HG03432 (cell line): ENCODE measurements around the gene SEPSECS.

Source experiments
- ATAC-seq: cut with Tn5 transposase; IDR thresholded peaks from one replicate; pipeline ENCODE4 v1.9.1; 2021; ENCODE audit warnings: mild to moderate bottlenecking, moderate library complexity; ENCODE audit not compliant: unreplicated experiment

Gene SEPSECS

DNA sequence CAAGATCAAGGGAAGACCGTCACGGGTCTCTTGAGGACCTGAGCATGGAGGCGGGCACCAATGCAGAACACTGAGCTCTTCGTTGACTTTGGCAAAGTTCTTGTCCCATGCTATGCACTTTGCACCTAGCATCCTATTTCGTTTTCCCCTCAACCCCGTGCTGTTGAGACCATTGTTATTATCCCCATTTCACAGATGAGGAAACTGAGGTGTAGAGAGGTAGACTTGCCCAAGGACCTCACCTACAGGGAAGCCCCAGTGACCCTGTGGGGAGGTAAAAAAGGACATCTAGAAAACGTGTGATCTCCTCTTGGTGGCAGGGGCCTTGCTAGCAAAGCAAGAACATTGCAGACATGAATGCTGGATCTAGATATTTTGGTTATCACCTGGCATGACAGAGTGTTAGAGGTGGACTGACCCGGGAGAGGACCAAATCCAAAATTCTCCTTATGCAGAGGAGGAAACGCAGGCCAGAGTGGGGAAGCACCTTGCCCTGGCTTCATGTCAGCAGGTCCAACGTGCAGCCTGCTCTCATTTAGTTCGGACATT is 48.5 kb downstream of the SEPSECS start:
- ATAC-seq = no peak

GRCh38 chr4:25110527-25111329 is 49.5 kb downstream of the SEPSECS start:
- ATAC-seq = no peak

DNA sequence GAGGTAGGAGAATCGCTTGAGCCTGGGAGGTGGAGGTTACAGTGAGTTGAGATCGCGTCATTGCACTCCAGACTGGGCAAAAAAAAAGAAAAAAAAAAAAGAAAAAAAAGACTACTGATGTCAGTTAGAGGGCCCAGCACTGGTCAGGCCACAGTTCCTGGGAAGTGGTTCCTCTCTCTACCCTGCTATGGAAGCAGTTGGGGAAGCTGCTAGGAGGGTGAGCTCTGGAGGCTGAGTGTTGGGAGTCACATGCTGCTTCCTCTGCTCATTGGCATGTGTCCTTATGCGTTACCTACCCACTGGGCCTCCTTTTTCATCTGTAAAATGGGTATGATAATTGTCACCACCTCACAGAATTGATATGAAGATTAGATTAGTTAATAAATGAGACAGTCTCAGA is 50.7 kb downstream of the SEPSECS start:
- no peak for ATAC-seq

DNA sequence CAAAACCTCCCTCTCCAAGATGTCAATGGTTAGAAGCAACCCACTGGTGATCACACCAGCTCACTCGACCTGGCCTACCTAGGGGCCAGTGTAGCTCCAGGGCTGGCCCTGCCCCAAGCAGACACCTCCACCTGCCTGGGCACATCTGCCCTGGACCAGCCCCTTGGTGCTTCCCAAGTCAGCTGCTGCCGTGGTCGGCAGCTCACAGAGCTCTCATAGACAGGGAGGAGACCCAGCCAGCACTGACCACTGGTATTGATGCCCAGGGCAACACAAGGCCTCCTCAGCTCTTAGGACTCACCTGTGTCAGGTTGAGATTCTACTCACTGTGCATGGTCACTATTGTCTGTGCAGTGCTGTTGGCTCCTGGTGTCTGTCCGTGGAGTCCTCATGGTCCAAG is 51.7 kb downstream of the SEPSECS start:
- ATAC-seq = no peak

- ATAC-seq = no peak
These were observed 52.3 kb downstream of the SEPSECS start for GRCh38 chr4:25107827-25108516.

DNA sequence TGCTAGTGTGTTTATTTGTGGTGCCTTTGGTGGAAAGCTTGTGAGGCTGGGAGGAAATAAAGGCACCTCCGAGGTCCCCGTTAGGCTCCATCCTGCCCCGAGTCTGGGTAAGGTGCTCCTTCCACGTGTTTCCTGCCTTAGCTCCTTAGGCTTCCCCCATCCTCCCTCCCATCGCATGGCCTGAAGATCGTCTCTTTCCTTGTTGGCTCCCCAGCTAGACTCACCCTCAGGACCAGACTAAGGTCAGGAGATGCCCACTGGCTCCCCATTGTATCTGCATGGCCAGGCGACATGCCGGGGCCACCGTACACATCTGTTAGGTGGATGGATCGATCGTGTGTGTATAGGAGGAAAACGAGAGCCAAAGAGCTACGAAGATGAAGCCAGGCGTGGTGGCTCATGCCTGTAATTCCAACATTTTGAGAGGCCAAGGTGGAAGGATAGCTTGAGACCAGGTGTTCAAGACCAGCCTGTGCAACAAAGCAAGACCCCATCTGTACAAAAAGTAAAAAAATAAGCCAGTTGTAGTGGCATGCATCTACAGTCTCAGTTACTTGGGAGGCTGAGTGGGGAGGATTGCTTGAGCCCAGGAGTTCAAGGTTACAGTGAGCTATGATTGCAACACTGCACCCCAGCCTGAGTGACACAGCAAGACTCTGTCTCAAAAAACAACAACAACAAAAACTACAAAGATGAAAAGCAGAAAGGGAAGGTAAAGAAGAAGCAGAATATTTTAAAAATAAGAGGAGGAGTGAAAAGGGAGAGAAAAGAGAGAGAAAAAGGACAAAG is 53.7 kb downstream of the SEPSECS start:
- ATAC-seq = no peak

DNA sequence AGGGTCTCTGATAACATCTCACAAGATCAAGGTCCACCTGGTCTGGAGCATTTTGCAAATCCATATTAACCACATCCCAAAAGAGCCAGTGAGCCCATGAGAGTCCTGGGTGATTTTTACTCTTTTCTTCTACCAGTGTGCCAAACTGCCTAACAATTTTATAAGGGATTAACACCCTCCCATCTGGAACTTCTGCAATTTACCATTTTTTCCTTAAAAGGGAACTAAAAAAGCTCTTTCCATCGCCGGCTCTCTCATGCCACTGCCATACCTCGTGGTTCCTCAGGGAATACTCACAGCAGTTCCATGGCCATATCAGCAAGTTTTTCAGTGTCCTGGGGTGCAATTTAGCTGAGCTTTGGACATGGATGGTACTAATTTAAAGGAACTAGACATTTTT is 55.7 kb downstream of the SEPSECS start:
- no peak for ATAC-seq

DNA sequence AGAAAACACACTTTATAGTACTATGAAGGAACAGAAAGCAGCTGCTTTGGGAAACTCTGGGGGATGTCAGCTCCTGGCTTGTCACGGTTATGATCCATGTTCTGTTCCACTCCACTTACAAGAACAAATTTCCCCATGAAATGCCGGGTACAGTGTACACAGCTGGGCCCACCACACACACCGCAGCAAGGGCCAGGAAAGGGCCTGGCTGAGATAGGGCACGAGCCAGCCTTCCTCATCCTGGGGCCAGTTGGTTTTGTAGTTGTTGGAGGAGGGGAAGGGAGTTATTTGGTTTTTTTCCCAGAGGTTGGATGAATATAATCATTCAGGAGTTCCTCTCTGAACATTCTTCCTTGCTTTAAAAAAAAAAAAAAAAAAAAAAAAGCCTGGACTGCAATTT is 56.8 kb downstream of the SEPSECS start:
- ATAC-seq = no peak

DNA sequence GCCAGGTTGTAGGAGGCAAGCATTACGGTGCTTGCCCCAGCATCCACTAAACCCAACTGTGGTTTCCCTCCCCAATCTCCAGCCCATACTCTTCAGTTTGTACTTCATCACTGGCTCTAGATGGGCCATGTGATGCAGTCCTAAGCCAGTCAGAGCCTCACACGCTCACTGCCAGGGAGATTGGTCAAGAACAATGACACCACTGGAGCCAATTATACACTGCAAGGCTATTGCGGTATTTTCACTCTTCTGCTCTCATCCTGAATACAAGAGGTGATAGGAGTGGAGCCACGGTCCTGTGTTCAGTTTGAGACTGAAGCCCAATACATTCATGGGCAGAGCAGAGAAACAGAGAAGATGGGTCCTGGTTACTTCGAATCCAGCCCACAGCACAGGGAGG is 58.4 kb downstream of the SEPSECS start:
- no peak for ATAC-seq

DNA sequence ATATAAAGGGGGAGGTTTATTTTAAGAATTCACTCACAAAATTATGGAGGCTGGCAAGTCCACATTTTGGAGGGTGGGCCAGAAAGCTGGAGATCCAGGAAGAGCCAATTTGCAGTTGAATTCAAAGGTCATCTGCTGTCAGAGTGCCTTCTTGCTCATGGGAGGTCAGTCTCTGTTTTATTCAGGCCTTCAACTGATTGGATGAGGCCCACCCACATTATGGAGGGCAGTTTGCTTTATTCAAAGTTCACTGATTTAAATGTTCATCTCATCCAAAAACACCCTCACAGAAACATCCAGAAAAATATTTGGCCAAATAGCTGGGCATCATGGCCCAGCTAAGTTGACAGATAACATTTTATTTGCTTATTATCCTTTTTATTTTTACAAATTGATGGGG is 59.5 kb downstream of the SEPSECS start:
- no peak for ATAC-seq

GRCh38 chr4:25100021-25100555 is 60.2 kb downstream of the SEPSECS start:
- ATAC-seq = no peak

DNA sequence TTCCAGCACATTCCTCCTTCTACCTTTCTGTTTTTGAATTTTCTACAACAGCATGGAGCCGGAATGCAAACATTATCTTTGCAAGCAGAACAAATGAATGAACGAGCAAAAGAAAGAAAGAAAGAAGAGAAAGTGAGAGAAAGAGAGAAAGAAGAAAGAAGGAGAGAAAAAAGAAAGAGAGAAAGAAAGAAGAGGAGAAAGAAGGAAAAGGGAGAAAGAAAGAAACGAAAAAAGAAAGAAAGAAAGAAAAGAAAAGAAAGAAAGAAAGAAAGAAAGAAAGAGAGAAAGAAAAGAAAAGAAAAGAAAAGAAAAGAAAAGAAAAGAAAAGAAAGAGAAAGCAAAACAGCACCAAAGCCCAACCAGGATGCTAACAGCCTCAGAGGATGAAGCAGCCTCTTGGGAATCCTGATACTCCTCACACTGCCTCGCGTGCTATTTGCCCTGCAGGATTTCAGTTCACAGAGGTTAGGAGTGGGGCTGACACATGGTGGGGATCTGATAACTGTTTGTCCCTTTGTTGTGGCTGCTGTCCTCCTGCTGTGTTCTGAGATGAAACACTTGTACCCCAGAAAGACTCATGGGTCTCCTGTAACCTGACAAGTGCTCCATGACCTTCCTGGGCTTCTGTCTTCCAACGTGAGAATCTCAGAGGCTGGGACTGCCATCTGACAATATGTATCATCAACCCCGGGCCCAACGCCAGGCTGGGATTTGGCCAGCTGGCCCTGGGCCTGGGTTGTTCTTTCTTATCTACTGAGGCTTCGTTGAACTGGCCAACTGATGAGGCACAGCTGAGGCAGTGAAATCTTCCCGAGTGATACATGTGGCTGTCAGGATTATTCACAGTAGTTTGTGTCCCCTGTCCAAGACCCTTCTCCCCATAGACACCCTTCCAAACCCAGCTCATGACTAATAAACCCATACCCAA is 61.0 kb downstream of the SEPSECS start:
- no peak for ATAC-seq

- no peak for ATAC-seq
These were observed 63.2 kb downstream of the SEPSECS start for GRCh38 chr4:25096981-25097443.

- ATAC-seq = no peak
These were observed 63.8 kb downstream of the SEPSECS start for GRCh38 chr4:25096251-25096980.

- no peak for ATAC-seq
These were observed 64.4 kb downstream of the SEPSECS start for GRCh38 chr4:25095837-25096236.

DNA sequence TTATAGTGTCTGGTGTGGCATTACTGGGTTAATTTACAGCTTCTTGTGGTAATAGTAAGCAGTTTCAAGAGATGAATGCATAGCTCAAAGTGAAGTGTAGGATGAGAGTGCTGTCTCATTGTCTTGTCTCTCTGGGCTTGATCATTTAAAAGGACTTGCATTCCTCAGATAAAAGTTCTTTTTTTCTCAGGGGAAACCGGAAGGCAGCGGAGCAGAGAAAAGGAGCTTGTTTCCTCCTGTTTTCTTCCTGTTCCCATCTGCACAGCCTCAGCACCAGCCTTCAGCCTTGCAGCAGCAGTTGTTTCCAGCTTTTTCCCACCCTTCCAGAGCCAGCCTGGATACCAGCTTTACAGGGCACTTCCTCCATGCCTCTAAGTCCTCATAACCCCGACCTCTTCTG is 68.1 kb downstream of the SEPSECS start:
- ATAC-seq = no peak

- no peak for ATAC-seq
These were observed 69.7 kb downstream of the SEPSECS start for GRCh38 chr4:25090516-25090915.

GRCh38 chr4:25089051-25089763 is 71.0 kb downstream of the SEPSECS start:
- ATAC-seq = no peak
